Occipital lobe (tissue), 3 donors: ENCODE data around the gene CEP19. TPM values are rescaled to one million over a fixed set of nuclear protein-coding genes. Genes with fewer than 3 reads are reported as not detected.

Source experiments
- DNase-seq: peaks from one replicate; lab custom pipeline; 2025; lab: John Stamatoyannopoulos, UW
- small RNA-seq: library from RNA; depleted of rRNA; stranded (forward); fragments of <200 nt; gene quantifications from one replicate; pipeline ENCODE3, GENCODE V24; 2014
- total RNA-seq: library from RNA; depleted of rRNA; stranded (reverse); fragments of >200 nt; gene quantifications from one replicate; pipeline ENCODE4 v1.2.3, GENCODE V29; 2014

Gene CEP19
- total RNA-seq, 1 donor from 2014 or later: 8.0 TPM

- DNase-seq: no peak
Observed at GRCh38 chr3:196666001-196666867, 45.8 kb downstream of the CEP19 start.

GRCh38 chr3:196662711-196663571 lies 49.1 kb downstream of the CEP19 start:
- DNase-seq: no peak

DNA sequence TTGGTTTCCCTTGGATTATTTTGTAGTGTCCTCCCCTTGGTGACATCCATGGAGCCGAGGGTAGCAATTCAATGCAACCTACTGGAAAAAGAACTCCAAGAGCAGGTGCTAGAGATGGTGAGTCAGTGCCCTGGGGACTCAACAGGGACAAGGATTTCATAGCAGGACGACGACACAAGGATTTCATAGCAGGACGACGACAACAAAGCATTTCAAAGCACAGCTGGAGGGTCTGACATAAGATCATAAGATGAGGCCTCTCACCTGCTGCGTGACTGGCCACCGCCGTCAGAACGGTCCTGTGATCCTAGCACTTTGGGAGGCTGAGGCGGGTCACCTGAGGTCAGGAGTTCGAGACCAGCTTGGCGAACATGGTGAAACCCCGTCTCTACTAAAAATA lies 50.0 kb downstream of the CEP19 start:
- DNase-seq: no peak

DNA sequence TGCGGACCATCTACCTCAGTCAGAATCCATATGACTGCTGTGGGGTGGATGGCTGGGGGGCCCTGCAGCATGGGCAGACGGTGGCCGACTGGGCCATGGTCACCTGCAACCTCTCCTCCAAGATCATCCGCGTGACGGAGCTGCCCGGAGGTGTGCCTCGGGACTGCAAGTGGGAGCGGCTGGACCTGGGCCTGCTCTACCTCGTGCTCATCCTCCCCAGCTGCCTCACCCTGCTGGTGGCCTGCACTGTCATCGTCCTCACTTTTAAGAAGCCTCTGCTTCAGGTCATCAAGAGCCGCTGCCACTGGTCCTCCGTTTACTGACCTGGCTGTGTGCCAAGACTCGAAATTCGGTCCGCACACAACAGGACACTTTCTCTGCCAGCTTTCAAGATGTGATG lies 50.6 kb downstream of the CEP19 start:
- no peak for DNase-seq

DNA sequence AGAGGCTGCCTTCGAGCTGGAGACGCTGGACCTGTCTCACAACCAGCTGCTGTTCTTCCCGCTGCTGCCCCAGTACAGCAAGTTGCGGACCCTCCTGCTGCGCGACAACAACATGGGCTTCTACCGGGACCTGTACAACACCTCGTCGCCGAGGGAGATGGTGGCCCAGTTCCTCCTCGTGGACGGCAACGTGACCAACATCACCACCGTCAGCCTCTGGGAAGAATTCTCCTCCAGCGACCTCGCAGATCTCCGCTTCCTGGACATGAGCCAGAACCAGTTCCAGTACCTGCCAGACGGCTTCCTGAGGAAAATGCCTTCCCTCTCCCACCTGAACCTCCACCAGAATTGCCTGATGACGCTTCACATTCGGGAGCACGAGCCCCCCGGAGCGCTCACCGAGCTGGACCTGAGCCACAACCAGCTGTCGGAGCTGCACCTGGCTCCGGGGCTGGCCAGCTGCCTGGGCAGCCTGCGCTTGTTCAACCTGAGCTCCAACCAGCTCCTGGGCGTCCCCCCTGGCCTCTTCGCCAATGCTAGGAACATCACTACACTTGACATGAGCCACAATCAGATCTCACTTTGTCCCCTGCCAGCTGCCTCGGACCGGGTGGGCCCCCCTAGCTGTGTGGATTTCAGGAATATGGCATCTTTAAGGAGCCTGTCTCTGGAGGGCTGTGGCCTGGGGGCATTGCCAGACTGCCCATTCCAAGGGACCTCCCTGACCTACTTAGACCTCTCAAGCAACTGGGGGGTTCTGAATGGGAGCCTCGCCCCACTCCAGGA lies 51.5 kb downstream of the CEP19 start:
- DNase-seq: no peak

- DNase-seq: no peak
Observed at GRCh38 chr3:196659901-196660351, 52.1 kb downstream of the CEP19 start.

Small RNA genes within 50 kb of the gene (small RNA-seq; reads per million reads assigned to genes)
- gene RNU4-89P (not detected), gene RNU6-646P (not detected)

Other genes with a start within 250 kb of the CEP19 start
- gene RNF168, start 208.5 kb downstream of the CEP19 start, total RNA-seq: 25.9 TPM
- not detected for gene SMCO1, start 196.9 kb downstream of the CEP19 start, total RNA-seq
- gene WDR53, start 143.7 kb downstream of the CEP19 start, total RNA-seq: 3.4 TPM
- 50.5 TPM for gene FBXO45, start 143.6 kb downstream of the CEP19 start, total RNA-seq
- 1.2 TPM for gene NRROS, start 72.6 kb downstream of the CEP19 start, total RNA-seq
- 46.6 TPM for gene PIGX, start 127 bp upstream of the CEP19 start, total RNA-seq
- 54.4 TPM for gene PAK2, start 27.6 kb upstream of the CEP19 start, total RNA-seq
- gene SENP5, start 155.7 kb upstream of the CEP19 start, total RNA-seq: 86.3 TPM
- 80.8 TPM for gene NCBP2, start 230.3 kb upstream of the CEP19 start, total RNA-seq